GM12891 (cell line): ENCODE results near the gene PPP4R1.
"Not testable (repeated sequence)": the region's sequence is repeated elsewhere in the genome, so short reads cannot be mapped to it uniquely, and the experiment has no call there.

Experiments
- DNase-seq: peaks from one replicate; pipeline ENCODE4 v3.0.0; 2011; ENCODE audit warnings: low spot score; ENCODE audit not compliant: insufficient read length
- FAIRE-seq: peaks from 2 replicates; lab custom pipeline; 2011; peaks lifted over from hg19 to GRCh38; lab: Jason Lieb, UNC
- PAX5 ChIP-seq: IDR thresholded peaks from 2 replicates; pipeline ENCODE4 v1.6.1; 2011; ENCODE audit warnings: low read length, moderate library complexity, mild to moderate bottlenecking; ENCODE audit not compliant: insufficient read depth, severe bottlenecking
- POLR2A ChIP-seq: IDR thresholded peaks from 2 replicates; pipeline ENCODE4 v1.6.1; 2011; ENCODE audit warnings: low read depth, low read length, control low read depth
- POLR2AphosphoS5 ChIP-seq: IDR thresholded peaks from 2 replicates; pipeline ENCODE4 v1.6.1; 2011; ENCODE audit warnings: low read depth, low read length, control low read depth
- POU2F2 ChIP-seq: IDR thresholded peaks from 2 replicates; pipeline ENCODE4 v1.6.1; 2011; ENCODE audit warnings: low read depth, mild to moderate bottlenecking, control low read depth, low read length, moderate library complexity
- SPI1 ChIP-seq: IDR thresholded peaks from 2 replicates; pipeline ENCODE4 v1.6.1; 2011; ENCODE audit warnings: low read depth, low read length, control low read depth
- TAF1 ChIP-seq: IDR thresholded peaks from 2 replicates; pipeline ENCODE4 v1.6.1; 2011; ENCODE audit warnings: low read depth, low read length, control low read depth

The PPP4R1 gene

DNA sequence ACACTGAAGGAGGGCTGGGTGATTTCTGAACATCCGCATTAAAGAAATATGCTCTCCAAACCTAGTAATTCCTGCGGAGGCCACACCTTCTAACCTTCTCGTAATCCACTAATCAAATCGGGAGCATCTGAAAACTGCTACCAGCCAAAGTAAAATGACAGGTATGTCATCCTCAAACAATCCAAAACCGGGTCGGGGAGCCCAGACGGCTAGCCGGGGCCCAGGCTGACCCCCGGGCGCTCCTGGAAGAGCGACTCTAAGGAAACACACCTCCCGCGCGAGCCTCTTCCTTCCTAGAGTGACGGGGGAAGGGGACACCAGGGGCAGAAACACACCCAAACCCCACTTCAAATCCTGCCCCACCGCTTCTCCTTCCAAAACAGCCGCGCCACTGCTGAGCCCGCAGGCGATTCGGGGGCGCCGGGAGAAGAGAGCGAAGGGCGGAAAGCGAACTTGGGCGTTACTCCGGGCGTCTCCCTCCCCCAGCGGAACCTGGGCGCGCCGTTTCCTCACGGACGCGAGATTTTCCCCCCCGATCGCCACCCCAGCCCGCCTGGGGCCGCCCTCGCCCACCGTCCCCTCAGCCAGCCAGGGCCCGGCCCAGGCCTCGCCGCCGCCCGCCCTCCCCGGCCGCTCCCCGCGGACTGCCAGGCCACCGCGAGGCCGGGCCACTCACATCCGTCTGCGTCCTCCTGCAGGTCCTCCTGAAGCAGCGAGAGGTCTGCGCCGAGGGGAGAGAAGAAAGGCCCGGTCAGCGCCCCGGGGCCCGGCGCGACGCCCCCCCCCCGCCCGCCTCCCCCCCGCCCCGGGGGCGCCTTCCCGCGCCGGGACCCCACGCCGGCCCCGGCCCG lies 584 bp downstream of the PPP4R1 start:
- peak; percentile 24 for DNase-seq
- peak; percentile 66 for FAIRE-seq
- TF ChIP-seq PAX5 (no peak), POLR2A (no peak), SPI1 (no peak), POLR2AphosphoS5 (no peak), TAF1 (no peak), POU2F2 (no peak)

DNA sequence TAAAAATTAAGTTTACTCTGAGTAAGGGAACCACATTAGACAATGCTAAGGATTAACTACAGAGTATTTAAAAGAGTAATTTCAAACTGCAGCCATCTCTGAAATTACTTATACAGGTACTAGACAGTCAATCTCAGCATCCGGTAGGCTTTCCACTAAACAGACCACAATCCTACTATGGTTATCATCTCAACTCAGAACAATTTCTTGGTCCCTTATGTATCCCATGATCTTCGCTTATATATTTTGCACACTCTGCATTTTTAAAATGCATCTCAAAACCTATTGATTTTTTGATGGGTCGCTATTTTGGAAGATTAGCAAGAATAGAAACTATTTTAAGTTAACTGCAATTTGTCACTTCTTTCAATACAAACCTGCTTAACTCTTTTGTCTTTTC lies 1.4 kb downstream of the PPP4R1 start:
- FAIRE-seq (peak; percentile 72), DNase-seq (no peak)
- TF ChIP-seq POU2F2 (no peak), PAX5 (no peak), SPI1 (no peak), POLR2A (no peak), TAF1 (no peak), POLR2AphosphoS5 (no peak)

DNA sequence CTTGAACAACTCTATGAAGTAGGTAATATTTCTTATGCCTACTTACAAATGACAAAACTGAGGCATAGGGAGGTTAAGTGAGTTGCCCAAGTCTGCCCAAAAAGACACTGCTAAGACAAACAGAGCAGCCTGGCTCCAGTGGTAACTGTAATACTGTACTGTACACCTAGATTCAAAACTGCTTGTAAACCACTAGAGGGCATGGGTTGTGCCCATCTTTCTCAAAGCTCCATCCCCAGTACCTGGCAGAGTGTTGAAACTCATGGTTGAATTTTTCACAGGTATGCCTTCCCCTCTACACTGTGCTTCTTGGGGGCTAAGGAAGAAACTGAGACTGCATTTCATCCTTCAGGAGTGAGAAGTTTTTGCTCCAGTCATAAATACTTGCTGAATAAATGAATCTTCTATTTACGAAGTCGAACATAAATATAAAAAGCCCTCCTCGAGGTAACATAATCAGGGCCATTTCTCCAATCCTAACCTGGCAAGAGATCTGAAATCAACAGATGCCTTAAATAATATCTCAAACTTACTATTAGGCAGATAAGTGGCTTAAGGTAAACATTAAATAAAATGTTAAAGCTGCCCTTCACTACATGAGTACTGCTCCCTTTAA lies 2.0 kb downstream of the PPP4R1 start:
- TF ChIP-seq POLR2A (no peak), TAF1 (no peak), SPI1 (no peak), PAX5 (no peak), POLR2AphosphoS5 (no peak), POU2F2 (no peak)
- FAIRE-seq (peak; percentile 60), DNase-seq (no peak)

DNA sequence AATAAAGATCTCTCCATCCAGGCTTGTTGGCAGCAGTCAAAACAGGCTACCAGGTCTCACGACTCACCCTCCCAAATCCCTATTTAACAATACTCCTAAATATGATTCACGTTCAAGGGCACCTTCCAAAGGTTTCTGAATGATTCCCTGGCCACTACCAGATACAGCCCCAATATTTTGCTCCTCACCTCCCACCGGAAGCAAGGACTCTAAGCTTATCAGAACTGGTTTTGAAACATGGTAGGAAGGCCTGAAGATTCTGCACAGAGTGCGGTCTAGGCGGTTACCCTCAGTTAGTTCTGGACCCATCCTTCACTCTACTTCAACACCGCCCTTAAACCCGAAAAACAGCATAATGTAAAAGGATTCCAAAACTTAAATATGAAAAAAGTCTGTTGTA lies 5.2 kb downstream of the PPP4R1 start:
- FAIRE-seq (no peak), DNase-seq (no peak)
- no peak for TF ChIP-seq TAF1
- no peak for TF ChIP-seq PAX5
- TF ChIP-seq POU2F2 = no peak
- TF ChIP-seq SPI1 = no peak
- no peak for TF ChIP-seq POLR2A
- no peak for TF ChIP-seq POLR2AphosphoS5

DNA sequence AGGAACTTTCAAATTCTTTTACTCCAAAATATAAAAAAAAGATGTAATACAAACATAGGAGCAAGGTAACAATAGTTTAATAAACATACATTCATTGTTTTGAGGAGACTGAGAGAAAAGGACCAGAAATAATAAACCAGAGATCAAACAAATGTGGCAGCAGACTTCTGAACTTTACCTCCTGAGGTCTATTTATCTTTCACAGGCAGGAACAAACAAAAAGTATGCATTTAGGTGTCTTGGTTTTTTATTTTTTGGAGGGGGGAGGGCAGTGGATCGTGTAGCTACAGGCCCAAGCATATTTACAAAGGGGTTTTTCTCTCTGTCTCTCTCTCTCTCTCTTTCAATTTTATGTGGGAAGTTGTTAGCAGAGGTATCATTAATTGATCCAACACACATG lies 5.6 kb downstream of the PPP4R1 start:
- FAIRE-seq (no peak), DNase-seq (no peak)
- TF ChIP-seq POLR2AphosphoS5 = no peak
- TF ChIP-seq TAF1 = no peak
- no peak for TF ChIP-seq PAX5
- no peak for TF ChIP-seq SPI1
- TF ChIP-seq POU2F2 = no peak
- TF ChIP-seq POLR2A = no peak

DNA sequence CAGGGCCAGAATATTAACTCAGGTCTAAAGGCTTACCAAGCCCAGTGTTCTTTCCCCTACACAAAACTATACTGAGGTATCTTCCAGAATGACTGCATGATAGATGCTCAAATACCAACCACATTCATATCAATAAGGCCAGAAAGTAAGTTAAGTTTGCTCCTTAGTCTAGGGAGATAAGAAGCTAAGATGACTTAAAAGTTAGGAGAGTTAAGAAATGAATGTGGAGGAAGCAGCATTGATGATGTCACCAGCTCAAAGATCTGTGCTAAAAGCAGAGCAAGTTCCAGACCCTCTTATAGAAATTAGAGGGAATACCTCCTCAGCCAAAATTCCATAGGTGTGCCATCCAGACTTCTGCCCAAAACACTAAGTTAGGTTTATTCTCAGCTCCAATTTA lies 6.1 kb downstream of the PPP4R1 start:
- no peak for DNase-seq
- no peak for TF ChIP-seq POLR2A
- no peak for TF ChIP-seq POU2F2
- TF ChIP-seq SPI1 = no peak
- no peak for TF ChIP-seq POLR2AphosphoS5
- no peak for FAIRE-seq

DNA sequence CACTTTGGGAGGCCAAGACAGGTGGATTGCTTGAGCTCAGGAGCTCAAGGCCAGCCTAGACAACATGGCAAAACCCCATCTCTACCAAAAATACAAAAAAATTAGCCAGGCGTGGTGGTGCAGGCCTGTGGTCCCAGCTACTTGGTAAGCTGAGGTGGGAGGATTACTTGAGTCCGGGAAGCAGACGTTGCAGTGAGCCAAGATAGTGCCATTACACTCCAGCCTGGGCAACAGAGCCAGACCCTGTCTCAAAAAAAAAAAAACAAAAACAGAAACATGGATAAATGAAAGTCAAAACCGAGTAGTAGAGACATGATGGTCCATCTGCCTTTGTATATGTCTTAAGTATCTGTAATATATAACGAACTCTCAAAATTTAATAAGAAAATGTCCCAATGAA lies 7.2 kb downstream of the PPP4R1 start:
- DNase-seq, FAIRE-seq: not testable (repeated sequence)

DNA sequence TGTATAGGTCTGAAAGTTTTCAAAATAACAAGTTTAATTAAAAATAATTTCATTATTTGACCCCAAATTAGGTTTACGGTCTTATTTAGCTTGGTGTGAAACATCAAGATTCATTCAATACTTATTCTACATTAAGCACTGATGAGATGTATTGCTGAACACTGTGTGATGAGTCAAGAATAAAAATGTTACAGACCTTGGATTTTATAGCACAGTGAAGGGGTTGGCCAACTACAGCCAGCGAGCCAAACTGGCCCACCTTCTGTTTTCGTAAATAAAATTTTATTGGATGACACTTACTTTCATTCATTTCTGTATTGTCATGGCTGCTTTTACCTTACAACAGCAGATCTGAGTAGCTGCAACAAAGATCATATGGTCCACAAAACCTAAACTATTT lies 8.3 kb downstream of the PPP4R1 start:
- FAIRE-seq (no peak), DNase-seq (no peak)
- TF ChIP-seq POLR2A (no peak), TAF1 (no peak), SPI1 (no peak), PAX5 (no peak), POLR2AphosphoS5 (no peak), POU2F2 (no peak)

DNA sequence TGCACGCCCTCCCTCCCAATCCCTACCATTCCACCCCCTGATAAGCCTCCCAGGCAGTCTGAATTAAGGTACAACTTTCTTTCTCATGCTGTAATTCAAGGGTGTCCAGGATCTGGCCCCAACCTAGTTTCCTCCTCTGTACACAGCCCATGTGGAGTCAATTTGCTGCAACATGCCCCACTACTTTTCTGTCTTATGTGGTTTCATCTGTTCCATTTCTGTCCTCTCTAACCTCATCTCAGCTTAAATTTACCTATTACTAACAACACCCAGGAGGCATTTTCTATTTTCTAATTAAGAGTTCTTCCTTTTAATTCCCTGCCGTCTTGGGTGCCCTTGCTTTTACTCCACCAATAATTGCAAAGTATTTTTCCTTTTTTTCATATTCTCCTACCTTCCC lies 10.0 kb downstream of the PPP4R1 start:
- no peak for TF ChIP-seq TAF1
- TF ChIP-seq POLR2AphosphoS5 = no peak
- TF ChIP-seq PAX5 = no peak
- TF ChIP-seq POLR2A = no peak
- no peak for TF ChIP-seq POU2F2
- TF ChIP-seq SPI1 = no peak
- FAIRE-seq (no peak), DNase-seq (no peak)

DNA sequence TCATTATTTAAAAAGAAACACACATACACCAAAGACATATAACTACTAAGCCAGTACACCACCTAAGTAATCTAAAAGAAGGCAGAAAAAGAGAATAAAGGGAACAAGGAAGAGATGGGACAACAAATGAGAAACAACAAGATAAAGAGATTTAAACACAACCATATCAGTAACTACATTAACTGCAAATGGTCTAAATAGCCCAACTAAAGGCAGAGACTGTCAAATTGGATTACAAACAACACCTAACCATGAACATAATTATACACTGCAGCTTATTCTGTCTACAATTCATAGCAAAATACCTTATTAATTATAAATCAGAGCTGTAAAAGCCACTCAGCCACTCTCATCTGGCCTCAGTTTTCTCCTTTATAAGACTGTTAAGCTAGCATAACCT lies 15.0 kb downstream of the PPP4R1 start:
- DNase-seq = no peak
- no peak for FAIRE-seq
- TF ChIP-seq POLR2A = no peak
- TF ChIP-seq POLR2AphosphoS5 = no peak
- no peak for TF ChIP-seq PAX5
- no peak for TF ChIP-seq TAF1
- TF ChIP-seq SPI1 = no peak
- TF ChIP-seq POU2F2 = no peak

DNA sequence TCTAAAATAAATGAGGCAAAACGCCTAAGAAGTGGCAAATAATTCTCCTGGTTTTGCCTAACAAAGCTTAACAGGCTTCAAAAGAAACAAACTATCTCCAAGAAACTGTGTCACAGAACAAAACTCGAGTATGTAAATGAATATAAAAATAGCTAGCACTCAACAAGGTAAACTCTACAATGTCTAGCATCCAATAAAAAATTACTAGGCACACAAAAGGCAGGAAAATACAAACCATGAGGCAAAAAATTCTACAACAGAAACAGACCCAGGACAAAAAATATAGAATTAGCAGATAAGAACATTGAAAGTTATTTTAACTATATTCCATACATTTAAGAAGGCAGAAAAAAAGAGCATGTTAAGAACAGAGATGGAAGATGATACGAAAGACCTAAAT lies 16.8 kb downstream of the PPP4R1 start:
- no peak for DNase-seq
- FAIRE-seq = no peak
- no peak for TF ChIP-seq SPI1
- TF ChIP-seq PAX5 = no peak
- no peak for TF ChIP-seq POLR2AphosphoS5
- no peak for TF ChIP-seq POLR2A
- no peak for TF ChIP-seq TAF1
- no peak for TF ChIP-seq POU2F2
